HL-60 (cell line): ENCODE results near the gene COL16A1.

ENCODE experiments used
- CTCF ChIP-seq: IDR thresholded peaks from one replicate; pipeline ENCODE4 v1.5.1; 2011; ENCODE audit warnings: low read length, control low read depth, inconsistent platforms; ENCODE audit not compliant: insufficient read depth
- GABPA ChIP-seq: IDR thresholded peaks from 2 replicates; pipeline ENCODE4 v1.6.1; 2012; ENCODE audit warnings: low read depth
- POLR2AphosphoS5 ChIP-seq: IDR thresholded peaks from 2 replicates; pipeline ENCODE4 v1.6.1; 2012; ENCODE audit warnings: low read depth
- SPI1 ChIP-seq: IDR thresholded peaks from 2 replicates; pipeline ENCODE4 v1.6.1; 2012; ENCODE audit warnings: low read depth, mild to moderate bottlenecking, borderline replicate concordance
- TF ChIP-seq, protein P1 (sequence below): IDR thresholded peaks from 2 replicates; pipeline ENCODE4 v1.6.1; 2012; ENCODE audit warnings: low read depth; ENCODE audit not compliant: insufficient replicate concordance

GRCh38 chr1:31642897-31643296, 60.9 kb downstream of the COL16A1 start:
- no peak for TF ChIP-seq CTCF
- TF ChIP-seq POLR2AphosphoS5, result no peak
- TF ChIP-seq, protein P1, sequence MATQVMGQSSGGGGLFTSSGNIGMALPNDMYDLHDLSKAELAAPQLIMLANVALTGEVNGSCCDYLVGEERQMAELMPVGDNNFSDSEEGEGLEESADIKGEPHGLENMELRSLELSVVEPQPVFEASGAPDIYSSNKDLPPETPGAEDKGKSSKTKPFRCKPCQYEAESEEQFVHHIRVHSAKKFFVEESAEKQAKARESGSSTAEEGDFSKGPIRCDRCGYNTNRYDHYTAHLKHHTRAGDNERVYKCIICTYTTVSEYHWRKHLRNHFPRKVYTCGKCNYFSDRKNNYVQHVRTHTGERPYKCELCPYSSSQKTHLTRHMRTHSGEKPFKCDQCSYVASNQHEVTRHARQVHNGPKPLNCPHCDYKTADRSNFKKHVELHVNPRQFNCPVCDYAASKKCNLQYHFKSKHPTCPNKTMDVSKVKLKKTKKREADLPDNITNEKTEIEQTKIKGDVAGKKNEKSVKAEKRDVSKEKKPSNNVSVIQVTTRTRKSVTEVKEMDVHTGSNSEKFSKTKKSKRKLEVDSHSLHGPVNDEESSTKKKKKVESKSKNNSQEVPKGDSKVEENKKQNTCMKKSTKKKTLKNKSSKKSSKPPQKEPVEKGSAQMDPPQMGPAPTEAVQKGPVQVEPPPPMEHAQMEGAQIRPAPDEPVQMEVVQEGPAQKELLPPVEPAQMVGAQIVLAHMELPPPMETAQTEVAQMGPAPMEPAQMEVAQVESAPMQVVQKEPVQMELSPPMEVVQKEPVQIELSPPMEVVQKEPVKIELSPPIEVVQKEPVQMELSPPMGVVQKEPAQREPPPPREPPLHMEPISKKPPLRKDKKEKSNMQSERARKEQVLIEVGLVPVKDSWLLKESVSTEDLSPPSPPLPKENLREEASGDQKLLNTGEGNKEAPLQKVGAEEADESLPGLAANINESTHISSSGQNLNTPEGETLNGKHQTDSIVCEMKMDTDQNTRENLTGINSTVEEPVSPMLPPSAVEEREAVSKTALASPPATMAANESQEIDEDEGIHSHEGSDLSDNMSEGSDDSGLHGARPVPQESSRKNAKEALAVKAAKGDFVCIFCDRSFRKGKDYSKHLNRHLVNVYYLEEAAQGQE, result no peak
- TF ChIP-seq SPI1, result no peak
- no peak for TF ChIP-seq GABPA
